Mesothelial cell of epicardium (in vitro differentiated cells): ENCODE results near the gene VEGFD. TPM values are rescaled to one million over a fixed set of nuclear protein-coding genes. Genes with fewer than 3 reads are reported as not detected.

ENCODE experiments used
- DNase-seq, 2 experiments: peaks; one replicate each; pipeline ENCODE4 v3.0.0; 2021; ENCODE audit warnings: low spot score in 2 of 2; ENCODE audit not compliant: unreplicated experiment in 2 of 2
- H3K27ac Mint-ChIP-seq: 2 replicates; pipeline ENCODE4 v1.8.0; 2021; ENCODE audit warnings: mixed read lengths
- H3K27me3 Mint-ChIP-seq: 2 replicates; pipeline ENCODE4 v1.8.0; 2021; ENCODE audit warnings: low read depth, mixed read lengths
- H3K36me3 Mint-ChIP-seq: 2 replicates; pipeline ENCODE4 v1.8.0; 2021; ENCODE audit warnings: mixed read lengths
- H3K4me1 Mint-ChIP-seq: 2 replicates; pipeline ENCODE4 v1.8.0; 2021; ENCODE audit warnings: mixed read lengths
- H3K4me3 Mint-ChIP-seq: 2 replicates; pipeline ENCODE4 v1.8.0; 2021; ENCODE audit warnings: mild to moderate bottlenecking, moderate library complexity, mixed read lengths
- H3K9me3 Mint-ChIP-seq: 2 replicates; pipeline ENCODE4 v1.8.0; 2021; ENCODE audit warnings: mixed read lengths
- CTCF ChIP-seq: fragments of 200-600 bp; sonication (generic); IDR thresholded peaks from one replicate; pipeline ENCODE4 v1.5.0; 2021; ENCODE audit warnings: antibody characterized with exemption; ENCODE audit not compliant: unreplicated experiment
- total RNA-seq: library from RNA; stranded (reverse); gene quantifications from 3 replicates; pipeline ENCODE4 v1.2.1, GENCODE V29; 2021

The VEGFD gene
- total RNA-seq, 1 donor from 2014 or later, result 0.40 TPM

DNA sequence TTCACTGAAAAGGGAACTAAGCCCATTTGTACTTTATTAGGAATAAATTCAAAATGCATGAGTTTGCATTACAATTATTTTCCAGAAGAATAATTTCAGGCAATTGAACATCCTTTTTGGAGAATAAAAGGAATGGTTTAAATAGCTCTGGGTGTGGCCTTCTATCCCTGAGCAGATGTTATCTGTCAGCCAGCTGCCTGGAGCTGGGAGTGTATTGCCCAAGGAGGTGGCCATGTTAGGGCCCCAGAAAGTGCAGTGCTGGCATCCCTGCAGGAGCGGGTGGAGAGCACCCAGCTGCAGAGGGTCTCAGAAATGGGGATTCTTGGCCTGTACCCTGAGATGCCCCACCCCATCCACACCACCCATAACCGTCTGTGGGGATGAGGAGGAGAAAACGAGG, 21.6 kb upstream of the VEGFD start:
- no peaks in the 10 kb centered on the region for H3K27me3 Mint-ChIP-seq
- no peaks in the 10 kb centered on the region for H3K9me3 Mint-ChIP-seq
- H3K4me3 Mint-ChIP-seq, result no peak overlapping the region
- no peak for TF ChIP-seq CTCF
- no peak for DNase-seq
- no peaks in the 10 kb centered on the region for H3K36me3 Mint-ChIP-seq
- H3K4me1 Mint-ChIP-seq, result peaks cover 15% of the 10 kb centered on the region
- H3K27ac Mint-ChIP-seq, result no peak overlapping the region

- H3K27ac Mint-ChIP-seq, result no peak overlapping the region
- peaks cover 3% of the 10 kb centered on the region for H3K36me3 Mint-ChIP-seq
- peaks cover 8% of the 10 kb centered on the region for H3K4me1 Mint-ChIP-seq
- H3K9me3 Mint-ChIP-seq, result peaks cover 5% of the 10 kb centered on the region
- no peak overlapping the region for H3K4me3 Mint-ChIP-seq
- TF ChIP-seq CTCF, result no peak
- DNase-seq, result no peak
- no peaks in the 10 kb centered on the region for H3K27me3 Mint-ChIP-seq
Measured at GRCh38 chrX:15404401-15405096, 20.3 kb upstream of the VEGFD start.

DNA sequence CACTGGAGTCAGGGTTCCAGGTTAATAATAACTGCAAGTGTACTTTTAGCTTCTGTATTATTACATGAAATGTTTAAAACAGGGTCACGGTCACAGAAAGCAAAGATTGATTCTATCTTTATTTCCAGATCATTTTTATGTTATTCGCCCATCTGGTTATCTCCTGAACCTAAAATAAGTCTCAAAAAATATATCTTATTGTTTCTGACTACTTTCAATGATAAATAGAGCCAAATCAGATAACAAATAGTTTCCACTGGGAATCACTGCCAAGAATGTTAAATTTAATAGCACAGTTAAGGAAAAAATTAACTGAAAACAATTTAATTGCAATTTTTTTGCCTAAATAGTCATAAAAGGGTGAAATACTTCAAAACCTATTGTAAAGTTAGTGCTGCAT, 17.2 kb upstream of the VEGFD start:
- H3K4me3 Mint-ChIP-seq, result no peak overlapping the region
- H3K36me3 Mint-ChIP-seq, result peaks cover 3% of the 10 kb centered on the region
- H3K27me3 Mint-ChIP-seq, result no peaks in the 10 kb centered on the region
- no peak for TF ChIP-seq CTCF
- peaks cover 5% of the 10 kb centered on the region for H3K9me3 Mint-ChIP-seq
- H3K4me1 Mint-ChIP-seq, result peaks cover 8% of the 10 kb centered on the region
- no peak for DNase-seq
- no peak overlapping the region for H3K27ac Mint-ChIP-seq

DNA sequence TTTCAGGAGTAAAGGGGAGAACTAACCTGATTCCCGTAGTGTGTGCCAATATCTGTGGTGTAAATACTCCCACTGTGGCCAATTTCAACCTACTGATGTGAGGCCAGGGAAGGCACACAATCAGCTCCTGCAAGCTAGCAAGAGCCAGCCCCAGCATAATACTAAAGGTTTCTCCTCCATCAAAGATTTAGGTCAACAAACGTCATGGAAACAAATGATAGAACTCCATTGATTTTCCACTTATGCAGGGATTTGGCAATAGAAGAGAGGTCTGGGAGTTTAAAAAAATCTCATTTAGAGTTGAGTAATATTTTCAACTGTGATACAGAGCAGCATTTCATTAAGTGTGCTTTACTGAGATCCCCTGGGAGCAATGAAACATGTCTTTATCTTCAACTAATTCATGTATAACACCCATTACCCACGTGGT, 15.8 kb upstream of the VEGFD start:
- Mint-ChIP-seq H3K4me3 (no peak overlapping the region), H3K27ac (no peak overlapping the region), H3K36me3 (peaks cover 3% of the 10 kb centered on the region), H3K27me3 (no peaks in the 10 kb centered on the region), H3K9me3 (peaks cover 5% of the 10 kb centered on the region), H3K4me1 (peaks cover 8% of the 10 kb centered on the region)
- TF ChIP-seq CTCF, result no peak
- DNase-seq, result no peak

DNA sequence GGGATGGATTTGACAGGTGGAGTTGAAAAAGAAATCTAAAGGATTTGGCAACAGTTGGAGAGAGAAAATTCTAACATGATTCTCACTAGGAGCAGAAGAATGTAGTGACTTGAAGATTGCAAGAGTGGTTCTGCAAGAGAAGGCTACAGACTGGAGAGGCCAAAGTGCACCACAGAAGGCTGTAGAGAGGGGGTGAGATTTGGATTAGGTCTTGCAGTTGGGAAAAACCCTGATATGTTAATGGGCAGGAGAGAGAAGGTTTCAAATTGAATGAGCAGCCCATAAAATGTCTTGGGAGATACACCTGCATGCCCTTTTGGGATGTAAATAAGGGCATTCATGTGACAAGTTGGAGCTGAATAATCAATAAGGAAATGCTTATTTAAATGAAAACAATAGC, 14.7 kb upstream of the VEGFD start:
- Mint-ChIP-seq H3K9me3 (peaks cover 5% of the 10 kb centered on the region), H3K4me3 (no peak overlapping the region), H3K27ac (no peak overlapping the region), H3K27me3 (no peaks in the 10 kb centered on the region), H3K36me3 (peaks cover 3% of the 10 kb centered on the region), H3K4me1 (peaks cover 2% of the 10 kb centered on the region)
- DNase-seq, result no peak
- TF ChIP-seq CTCF, result no peak
